ENCODE measurements around the gene LTO1.

DNA sequence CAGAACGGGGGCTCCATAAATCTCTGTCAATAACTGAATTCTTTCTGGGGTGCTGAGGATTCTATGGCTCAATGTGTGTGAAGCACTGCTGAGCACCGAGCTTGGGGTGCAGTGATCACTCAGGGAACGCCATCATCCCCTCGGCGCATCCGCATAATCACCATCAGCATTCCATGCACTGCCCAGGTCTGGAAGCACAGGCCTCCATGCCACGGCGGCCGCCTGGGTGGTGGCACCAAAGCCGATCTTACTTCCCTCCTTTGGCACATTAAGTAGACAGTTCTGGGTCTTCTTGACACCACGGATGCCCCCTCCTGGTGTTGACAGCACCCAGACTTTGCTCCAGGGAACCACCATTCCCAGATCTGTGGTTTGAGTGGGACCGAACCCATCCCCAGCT, 15.6 kb downstream of the LTO1 start:
- no peak for TF ChIP-seq FIP1L1 (IDR thresholded peaks at IDR 0.05; ENCODE audit: borderline replicate concordance, insufficient read depth, low read depth, low read length)
- no peak for TF ChIP-seq ZNF143 (CRISPR knock-in tag; IDR thresholded peaks at IDR 0.05)
- no peak for TF ChIP-seq SUZ12 (IDR thresholded peaks at IDR 0.05; ENCODE audit: low read depth, low read length)
- TF ChIP-seq, protein P1, sequence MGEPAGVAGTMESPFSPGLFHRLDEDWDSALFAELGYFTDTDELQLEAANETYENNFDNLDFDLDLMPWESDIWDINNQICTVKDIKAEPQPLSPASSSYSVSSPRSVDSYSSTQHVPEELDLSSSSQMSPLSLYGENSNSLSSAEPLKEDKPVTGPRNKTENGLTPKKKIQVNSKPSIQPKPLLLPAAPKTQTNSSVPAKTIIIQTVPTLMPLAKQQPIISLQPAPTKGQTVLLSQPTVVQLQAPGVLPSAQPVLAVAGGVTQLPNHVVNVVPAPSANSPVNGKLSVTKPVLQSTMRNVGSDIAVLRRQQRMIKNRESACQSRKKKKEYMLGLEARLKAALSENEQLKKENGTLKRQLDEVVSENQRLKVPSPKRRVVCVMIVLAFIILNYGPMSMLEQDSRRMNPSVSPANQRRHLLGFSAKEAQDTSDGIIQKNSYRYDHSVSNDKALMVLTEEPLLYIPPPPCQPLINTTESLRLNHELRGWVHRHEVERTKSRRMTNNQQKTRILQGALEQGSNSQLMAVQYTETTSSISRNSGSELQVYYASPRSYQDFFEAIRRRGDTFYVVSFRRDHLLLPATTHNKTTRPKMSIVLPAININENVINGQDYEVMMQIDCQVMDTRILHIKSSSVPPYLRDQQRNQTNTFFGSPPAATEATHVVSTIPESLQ (CRISPR knock-in tag; conservative IDR thresholded peaks at IDR 0.05): no peak
- TF ChIP-seq, protein P2, sequence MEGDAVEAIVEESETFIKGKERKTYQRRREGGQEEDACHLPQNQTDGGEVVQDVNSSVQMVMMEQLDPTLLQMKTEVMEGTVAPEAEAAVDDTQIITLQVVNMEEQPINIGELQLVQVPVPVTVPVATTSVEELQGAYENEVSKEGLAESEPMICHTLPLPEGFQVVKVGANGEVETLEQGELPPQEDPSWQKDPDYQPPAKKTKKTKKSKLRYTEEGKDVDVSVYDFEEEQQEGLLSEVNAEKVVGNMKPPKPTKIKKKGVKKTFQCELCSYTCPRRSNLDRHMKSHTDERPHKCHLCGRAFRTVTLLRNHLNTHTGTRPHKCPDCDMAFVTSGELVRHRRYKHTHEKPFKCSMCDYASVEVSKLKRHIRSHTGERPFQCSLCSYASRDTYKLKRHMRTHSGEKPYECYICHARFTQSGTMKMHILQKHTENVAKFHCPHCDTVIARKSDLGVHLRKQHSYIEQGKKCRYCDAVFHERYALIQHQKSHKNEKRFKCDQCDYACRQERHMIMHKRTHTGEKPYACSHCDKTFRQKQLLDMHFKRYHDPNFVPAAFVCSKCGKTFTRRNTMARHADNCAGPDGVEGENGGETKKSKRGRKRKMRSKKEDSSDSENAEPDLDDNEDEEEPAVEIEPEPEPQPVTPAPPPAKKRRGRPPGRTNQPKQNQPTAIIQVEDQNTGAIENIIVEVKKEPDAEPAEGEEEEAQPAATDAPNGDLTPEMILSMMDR (CRISPR knock-in tag; IDR thresholded peaks at IDR 0.05): no peak
- no peak for TF ChIP-seq MYC (CRISPR knock-in tag; IDR thresholded peaks at IDR 0.05; ENCODE audit: borderline replicate concordance)
- no peak for TF ChIP-seq ARNT (IDR thresholded peaks at IDR 0.05)
- no peak for TF ChIP-seq ZHX2 (IDR thresholded peaks at IDR 0.05; ENCODE audit: low read depth)
- TF ChIP-seq ZHX2 (CRISPR knock-in tag; IDR thresholded peaks at IDR 0.05; ENCODE audit: borderline replicate concordance): no peak
- TF ChIP-seq TCF7 (IDR thresholded peaks at IDR 0.05; ENCODE audit: low read depth): no peak
- no peak for TF ChIP-seq ZNF670 (CRISPR knock-in tag; IDR thresholded peaks at IDR 0.05; ENCODE audit: borderline replicate concordance)
- no peak for TF ChIP-seq POLR2A (IDR thresholded peaks at IDR 0.05; ENCODE audit: insufficient read depth in 1 of 2, low read depth in 2 of 2, low read length in 2 of 2)
- TF ChIP-seq POLR2AphosphoS5 (IDR thresholded peaks at IDR 0.05; ENCODE audit: low read depth, low read length): no peak
- TF ChIP-seq TCF7L2 (IDR thresholded peaks at IDR 0.05; ENCODE audit: low read depth, low read length): no peak
- TF ChIP-seq ATF1 (CRISPR knock-in tag; IDR thresholded peaks at IDR 0.05): no peak

All from HepG2 (cell line).